GM23248 (cell line): ENCODE results near the gene GALNT2. TPM values are rescaled to one million over a fixed set of nuclear protein-coding genes. Genes with fewer than 3 reads are reported as not detected.

Source experiments
- DNase-seq: peaks from one replicate; pipeline ENCODE4 v3.0.0-alpha.2; 2015
- H2AFZ ChIP-seq: fragments of 200-600 bp; sonication (generic); 2 replicates; pipeline ENCODE4 v1.6.1; 2016; ENCODE audit warnings: antibody characterized with exemption
- H3F3A ChIP-seq: fragments of 200-600 bp; sonication (generic); 2 replicates; pipeline ENCODE4 v1.6.1; 2016; ENCODE audit warnings: mild to moderate bottlenecking, antibody characterized with exemption, mixed run types; ENCODE audit not compliant: insufficient read depth
- H3K27ac ChIP-seq: fragments of 200-600 bp; sonication (generic); 2 replicates; pipeline ENCODE4 v1.5.1; 2016; ENCODE audit warnings: mild to moderate bottlenecking
- H3K27me3 ChIP-seq: fragments of 200-600 bp; sonication (generic); replicated peaks from 2 replicates; pipeline ENCODE4 v1.6.1; 2016; ENCODE audit warnings: mild to moderate bottlenecking; ENCODE audit not compliant: insufficient read depth
- H3K36me3 ChIP-seq: fragments of 200-600 bp; sonication (generic); 2 replicates; pipeline ENCODE4 v1.6.1; 2016; ENCODE audit warnings: low read depth, mild to moderate bottlenecking
- H3K4me1 ChIP-seq: fragments of 200-600 bp; sonication (generic); 2 replicates; pipeline ENCODE4 v1.6.1; 2016; ENCODE audit warnings: mild to moderate bottlenecking; ENCODE audit not compliant: insufficient read depth
- H3K4me2 ChIP-seq: fragments of 200-600 bp; sonication (generic); one replicate; pipeline ENCODE4 v1.6.1; 2016; ENCODE audit warnings: mild to moderate bottlenecking; ENCODE audit not compliant: unreplicated experiment
- H3K4me3 ChIP-seq: fragments of 200-600 bp; sonication (generic); 2 replicates; pipeline ENCODE4 v1.5.1; 2016; ENCODE audit warnings: mild to moderate bottlenecking
- H3K79me2 ChIP-seq: fragments of 200-600 bp; sonication (generic); 2 replicates; pipeline ENCODE4 v1.6.1; 2016; ENCODE audit warnings: mild to moderate bottlenecking; ENCODE audit not compliant: insufficient read depth
- H3K9ac ChIP-seq: fragments of 200-600 bp; sonication (generic); 2 replicates; pipeline ENCODE4 v1.6.1; 2016; ENCODE audit warnings: mild to moderate bottlenecking
- H3K9me2 ChIP-seq: fragments of 200-600 bp; sonication (generic); 2 replicates; pipeline ENCODE4 v1.6.1; 2016; ENCODE audit warnings: mixed run types, mild to moderate bottlenecking, moderate library complexity; ENCODE audit not compliant: insufficient read depth
- H3K9me3 ChIP-seq: fragments of 200-600 bp; sonication (generic); one replicate; pipeline ENCODE4 v1.6.1; 2017; ENCODE audit warnings: low read depth
- H4K20me1 ChIP-seq: fragments of 200-600 bp; sonication (generic); 2 replicates; pipeline ENCODE4 v1.6.0; 2016; ENCODE audit not compliant: insufficient read depth
- EZH2 ChIP-seq: fragments of 200-600 bp; sonication (generic); IDR thresholded peaks from 2 replicates; pipeline ENCODE4 v1.6.1; 2018; ENCODE audit warnings: antibody characterized with exemption, mild to moderate bottlenecking; ENCODE audit not compliant: insufficient read depth, poor library complexity, severe bottlenecking
- EZH2phosphoT487 ChIP-seq: fragments of 200-600 bp; sonication (generic); IDR thresholded peaks from 2 replicates; pipeline ENCODE4 v1.6.1; 2018; ENCODE audit warnings: antibody characterized with exemption, moderate library complexity, mild to moderate bottlenecking, low read depth; ENCODE audit not compliant: insufficient read depth
- WGBS, 2 experiments: methylation state at CpG; one replicate each; pipeline ENCODE4 v1.1.6; 2015 to 2017; ENCODE audit warnings: low lambda C conversion rate in 2 of 2, low coverage in 1 of 2; ENCODE audit errors: missing lambda C conversion rate in 2 of 2; 5-methylcytosine and 5-hydroxymethylcytosine counted together
- in situ Hi-C: fragments of 300-500 bp; cut with MboI; formaldehyde crosslinking; loops from 2 replicates; pipeline ENCODE4 v1.15.0; 2020
- polyA plus RNA-seq: library from polyadenylated mRNA; unstranded; fragments of >200 nt; fragmentation: Nextera tagmentation; extraction: Ambion mirVana; gene quantifications from 2 replicates; pipeline ENCODE4 v1.2.1, GENCODE V29; 2016
- total RNA-seq: library from RNA; depleted of rRNA; stranded (reverse); fragments of >200 nt; shearing (Covaris generic); gene quantifications from 2 replicates; pipeline ENCODE4 v1.2.3, GENCODE V29; 2014

Gene GALNT2
- total and polyA plus RNA-seq, 2 experiments from 2014 or later, result 111 to 124 TPM

- Histone ChIP-seq H3K36me3 (no peaks in the 10 kb centered on the region), H3K27ac (peak overlapping the region; percentile 95), H3K4me2 (peak overlapping the region; percentile 57), H3K4me3 (peak overlapping the region; percentile 42), H3K9me3 (no peaks in the 10 kb centered on the region), H3K9ac (peak overlapping the region; percentile 72), H3K79me2 (peaks cover 93% of the 10 kb centered on the region), H4K20me1 (no peaks in the 10 kb centered on the region), H3K27me3 (no peaks in the 10 kb centered on the region), H3F3A (peaks cover 61% of the 10 kb centered on the region), H3K9me2 (no peaks in the 10 kb centered on the region), H2AFZ (no peak overlapping the region), H3K4me1 (peaks cover 58% of the 10 kb centered on the region)
- DNase-seq, result no peak
- TF ChIP-seq EZH2 (no peak), EZH2phosphoT487 (no peak)
- in situ Hi-C loops, result no loop called here
- 77 to 80% methylated on average over 10 of the region's 10 CpGs for whole genome bisulfite sequencing, 2 experiments
Measured at GRCh38 chr1:230083746-230084407, 16.8 kb downstream of the GALNT2 start.

- DNase-seq, result peak; percentile 99
- no peaks in the 10 kb centered on the region for H4K20me1 ChIP-seq
- peak overlapping the region; percentile 95 for H3K27ac ChIP-seq
- H3K9me3 ChIP-seq, result no peaks in the 10 kb centered on the region
- peak overlapping the region; percentile 80 for H3K4me2 ChIP-seq
- H3K27me3 ChIP-seq, result no peaks in the 10 kb centered on the region
- peak overlapping the region; percentile 42 for H3K4me3 ChIP-seq
- no peak overlapping the region for H2AFZ ChIP-seq
- peaks cover 54% of the 10 kb centered on the region for H3K4me1 ChIP-seq
- in situ Hi-C loops, result no loop called here
- no peaks in the 10 kb centered on the region for H3K9me2 ChIP-seq
- WGBS, 2 experiments, result 12 to 13% methylated on average over 9 of the region's 9 CpGs
- TF ChIP-seq EZH2phosphoT487 (no peak), EZH2 (no peak)
- no peaks in the 10 kb centered on the region; the same call in 1 of the 2 replicates for H3K36me3 ChIP-seq
- peaks cover 57% of the 10 kb centered on the region for H3F3A ChIP-seq
- H3K79me2 ChIP-seq, result peaks cover 93% of the 10 kb centered on the region
- peak overlapping the region; percentile 72 for H3K9ac ChIP-seq
Measured at GRCh38 chr1:230084408-230085177, 17.6 kb downstream of the GALNT2 start.

GRCh38 chr1:230085178-230085515 is 18.1 kb downstream of the GALNT2 start:
- peak overlapping the region; percentile 95 for H3K27ac ChIP-seq
- H3K9me3 ChIP-seq, result no peaks in the 10 kb centered on the region
- no peak overlapping the region for H2AFZ ChIP-seq
- H3F3A ChIP-seq, result peaks cover 58% of the 10 kb centered on the region
- H3K4me3 ChIP-seq, result peak overlapping the region; percentile 30
- no peak for DNase-seq
- WGBS, 2 experiments, result 75 to 83% methylated on average over 5 of the region's 5 CpGs
- H3K79me2 ChIP-seq, result peaks cover 93% of the 10 kb centered on the region
- H3K27me3 ChIP-seq, result no peaks in the 10 kb centered on the region
- peak overlapping the region; percentile 67 for H3K9ac ChIP-seq
- in situ Hi-C loops, result no loop called here
- H3K9me2 ChIP-seq, result no peaks in the 10 kb centered on the region
- H3K36me3 ChIP-seq, result no peaks in the 10 kb centered on the region; the same call in 1 of the 2 replicates
- peaks cover 60% of the 10 kb centered on the region for H3K4me1 ChIP-seq
- peak overlapping the region; percentile 80 for H3K4me2 ChIP-seq
- no peaks in the 10 kb centered on the region for H4K20me1 ChIP-seq
- TF ChIP-seq EZH2, result no peak
- no peak for TF ChIP-seq EZH2phosphoT487

GRCh38 chr1:230086151-230086550 is 19.1 kb downstream of the GALNT2 start:
- Histone ChIP-seq H3K27ac (peak overlapping the region; percentile 95), H3K79me2 (peaks cover 90% of the 10 kb centered on the region), H3K4me2 (no peak overlapping the region)

More at GRCh38 chr1:230086151-230086550, 19.1 kb downstream of the GALNT2 start:
- peaks cover 70% of the 10 kb centered on the region for H3K4me1 ChIP-seq
- no peak overlapping the region for H3K4me3 ChIP-seq
- TF ChIP-seq EZH2 (no peak), EZH2phosphoT487 (no peak)
- H3K9me3 ChIP-seq, result no peaks in the 10 kb centered on the region
- no peaks in the 10 kb centered on the region for H3K27me3 ChIP-seq
- no peak overlapping the region for H3K9ac ChIP-seq
- H3K36me3 ChIP-seq, result no peaks in the 10 kb centered on the region; the same call in 1 of the 2 replicates
- in situ Hi-C loops, result no loop called here
- WGBS, 2 experiments, result 87 to 89% methylated on average over 6 of the region's 6 CpGs
- no peaks in the 10 kb centered on the region for H4K20me1 ChIP-seq
- no peak for DNase-seq
- peaks cover 66% of the 10 kb centered on the region for H3F3A ChIP-seq
- H3K9me2 ChIP-seq, result no peaks in the 10 kb centered on the region
- no peak overlapping the region for H2AFZ ChIP-seq
